IPS-18a (cell line): Measurements from ENCODE around the gene CSMD2.

Experiments
- H3K27ac ChIP-seq: one replicate; pipeline ENCODE4 v1.5.1; 2013; ENCODE audit warnings: low read length
- H3K27me3 ChIP-seq: one replicate; pipeline ENCODE4 v1.6.1; 2013; ENCODE audit warnings: mild to moderate bottlenecking, low read length; ENCODE audit not compliant: control insufficient read depth, insufficient read depth
- H3K36me3 ChIP-seq: one replicate; pipeline ENCODE4 v1.6.1; 2013; ENCODE audit warnings: low read depth, low read length; ENCODE audit not compliant: control insufficient read depth
- H3K4me1 ChIP-seq: one replicate; pipeline ENCODE4 v1.6.1; 2013; ENCODE audit warnings: low read depth, low read length; ENCODE audit not compliant: control insufficient read depth
- H3K4me3 ChIP-seq: one replicate; pipeline ENCODE4 v1.5.1; 2013; ENCODE audit warnings: low read length
- H3K9ac ChIP-seq: one replicate; pipeline ENCODE4 v1.6.1; 2013; ENCODE audit warnings: mild to moderate bottlenecking, low read length, moderate library complexity
- H3K9me3 ChIP-seq: one replicate; pipeline ENCODE4 v1.6.1; 2013; ENCODE audit warnings: low read depth, low read length; ENCODE audit not compliant: control insufficient read depth

The CSMD2 gene

GRCh38 chr1:33508151-33508550, 656.9 kb downstream of the CSMD2 start:
- Histone ChIP-seq H3K27me3 (no peaks in the 10 kb centered on the region), H3K36me3 (no peaks in the 10 kb centered on the region), H3K9ac (no peak overlapping the region), H3K27ac (no peak overlapping the region), H3K9me3 (no peaks in the 10 kb centered on the region), H3K4me1 (no peaks in the 10 kb centered on the region), H3K4me3 (no peak overlapping the region)

GRCh38 chr1:33507661-33508060, 657.4 kb downstream of the CSMD2 start:
- H3K9ac ChIP-seq: no peak overlapping the region
- H3K27me3 ChIP-seq: no peaks in the 10 kb centered on the region
- no peak overlapping the region for H3K4me3 ChIP-seq
- no peaks in the 10 kb centered on the region for H3K9me3 ChIP-seq
- H3K27ac ChIP-seq: no peak overlapping the region
- H3K36me3 ChIP-seq: no peaks in the 10 kb centered on the region
- H3K4me1 ChIP-seq: no peaks in the 10 kb centered on the region

DNA sequence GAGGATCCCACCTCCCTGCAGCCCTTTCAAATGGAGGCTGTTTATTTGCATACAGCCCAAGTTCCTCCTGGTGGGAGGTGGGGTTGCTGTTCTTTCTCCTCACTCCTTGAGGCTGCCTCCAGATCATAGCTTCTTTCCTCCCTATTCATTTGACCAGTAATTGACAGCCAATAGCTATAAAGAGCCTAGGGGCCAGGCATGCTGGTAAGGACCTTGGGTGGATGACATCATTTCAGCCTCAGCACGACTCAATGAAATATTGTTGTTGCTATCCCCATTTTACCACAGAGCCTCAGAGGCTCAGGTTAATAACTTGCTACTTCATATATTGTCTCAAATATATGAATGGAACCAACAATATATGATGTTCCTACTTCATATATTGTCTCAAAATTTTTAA, 661.5 kb downstream of the CSMD2 start:
- Histone ChIP-seq H3K9ac (no peak overlapping the region), H3K4me3 (no peak overlapping the region), H3K4me1 (no peaks in the 10 kb centered on the region), H3K27me3 (no peaks in the 10 kb centered on the region), H3K36me3 (no peaks in the 10 kb centered on the region), H3K27ac (no peak overlapping the region), H3K9me3 (no peaks in the 10 kb centered on the region)

DNA sequence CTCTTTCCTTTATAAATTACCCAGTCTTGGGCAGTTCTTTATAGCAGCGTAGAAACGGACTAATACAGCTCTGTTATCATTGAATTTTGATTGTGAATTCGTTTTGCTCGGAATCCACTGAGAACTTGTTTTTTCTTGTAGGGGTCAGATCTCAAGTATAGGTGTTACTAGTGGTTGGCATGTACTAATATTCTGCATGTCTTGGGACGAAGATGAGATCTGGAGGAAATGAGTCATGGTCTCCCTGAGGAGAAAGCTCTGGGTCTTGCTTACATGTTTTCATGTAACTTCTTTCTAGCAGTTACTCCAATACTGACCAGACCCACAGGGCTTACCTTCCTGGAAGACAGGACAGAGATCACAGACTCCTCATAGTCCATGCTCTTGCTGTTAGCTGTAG, 662.3 kb downstream of the CSMD2 start:
- H3K4me1 ChIP-seq: no peaks in the 10 kb centered on the region
- H3K36me3 ChIP-seq: no peaks in the 10 kb centered on the region
- H3K9me3 ChIP-seq: no peaks in the 10 kb centered on the region
- H3K27me3 ChIP-seq: no peaks in the 10 kb centered on the region
- H3K9ac ChIP-seq: no peak overlapping the region
- H3K4me3 ChIP-seq: no peak overlapping the region
- no peak overlapping the region for H3K27ac ChIP-seq

DNA sequence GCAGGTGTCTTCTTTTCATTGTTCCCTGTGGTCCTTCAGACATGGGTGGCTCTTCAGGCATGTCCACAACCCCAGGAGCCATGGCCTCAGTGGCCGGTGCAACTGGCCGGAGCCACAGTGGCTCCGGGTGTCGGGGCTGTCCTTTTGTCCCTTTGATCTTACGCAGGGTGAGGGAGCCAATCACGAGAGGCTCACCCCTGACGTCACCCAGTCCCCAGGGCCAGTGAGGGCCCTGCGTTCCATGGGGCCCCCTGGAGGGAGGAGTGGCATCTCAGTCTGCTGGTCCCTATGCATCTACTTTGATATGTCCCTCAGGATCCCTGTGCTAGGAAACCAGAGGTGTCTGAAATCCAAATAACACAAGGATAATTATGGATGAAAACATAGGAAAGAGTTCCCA, 663.3 kb downstream of the CSMD2 start:
- no peaks in the 10 kb centered on the region for H3K9me3 ChIP-seq
- H3K27me3 ChIP-seq: no peaks in the 10 kb centered on the region
- H3K4me3 ChIP-seq: no peak overlapping the region
- H3K27ac ChIP-seq: no peak overlapping the region
- H3K9ac ChIP-seq: no peak overlapping the region
- no peaks in the 10 kb centered on the region for H3K4me1 ChIP-seq
- H3K36me3 ChIP-seq: no peaks in the 10 kb centered on the region

- Histone ChIP-seq H3K9ac (no peak overlapping the region), H3K4me1 (no peaks in the 10 kb centered on the region), H3K27me3 (no peaks in the 10 kb centered on the region), H3K4me3 (no peak overlapping the region), H3K36me3 (no peaks in the 10 kb centered on the region), H3K27ac (no peak overlapping the region), H3K9me3 (no peaks in the 10 kb centered on the region)
Observed at GRCh38 chr1:33501309-33501708, 663.7 kb downstream of the CSMD2 start.

DNA sequence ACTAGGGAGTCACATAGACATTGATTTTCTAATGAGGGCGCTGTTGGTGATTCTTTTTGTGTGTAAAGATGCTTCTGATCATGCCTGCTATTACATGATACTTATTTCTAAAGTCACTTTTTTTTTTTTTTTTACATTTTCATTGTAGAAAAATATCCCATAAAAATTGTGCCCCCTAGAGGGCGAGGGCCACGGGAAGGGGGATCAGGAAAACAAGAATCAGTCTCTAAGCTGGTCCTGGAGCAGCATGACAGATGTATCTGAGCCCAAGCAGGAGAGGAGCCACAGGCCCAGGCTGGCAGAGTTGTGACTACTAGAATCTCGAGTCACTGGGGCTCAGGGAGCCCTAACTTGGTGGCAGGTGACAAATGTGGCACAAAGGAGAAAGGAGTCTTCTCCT, 664.5 kb downstream of the CSMD2 start:
- Histone ChIP-seq H3K27ac (no peak overlapping the region), H3K9ac (no peak overlapping the region), H3K4me1 (no peaks in the 10 kb centered on the region), H3K36me3 (no peaks in the 10 kb centered on the region), H3K9me3 (peaks cover 3% of the 10 kb centered on the region), H3K27me3 (no peaks in the 10 kb centered on the region), H3K4me3 (no peak overlapping the region)

DNA sequence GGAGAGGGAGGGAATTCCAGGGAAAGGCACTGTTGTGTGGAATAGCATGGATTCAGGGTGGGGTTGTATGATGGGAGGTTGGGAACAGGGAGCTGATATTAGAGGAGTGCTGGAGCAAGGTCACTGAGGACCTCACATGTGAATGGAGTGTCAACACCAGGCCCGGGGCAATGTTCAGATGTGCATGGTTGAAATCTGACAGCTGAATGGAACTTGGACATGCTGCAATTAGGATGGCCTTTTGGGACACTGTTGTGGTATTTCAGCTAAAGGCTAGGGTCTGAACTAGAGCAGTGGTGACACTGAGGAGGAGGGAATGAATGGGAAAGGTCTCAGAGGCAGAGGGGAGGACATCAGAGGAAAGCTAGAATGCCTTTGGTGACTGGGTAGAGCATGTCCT, 667.6 kb downstream of the CSMD2 start:
- no peak overlapping the region for H3K9ac ChIP-seq
- H3K27me3 ChIP-seq: no peaks in the 10 kb centered on the region
- H3K9me3 ChIP-seq: peaks cover 25% of the 10 kb centered on the region
- H3K4me1 ChIP-seq: no peaks in the 10 kb centered on the region
- no peak overlapping the region for H3K4me3 ChIP-seq
- peaks cover 5% of the 10 kb centered on the region for H3K36me3 ChIP-seq
- H3K27ac ChIP-seq: no peak overlapping the region

- Histone ChIP-seq H3K9ac (no peak overlapping the region), H3K36me3 (peaks cover 14% of the 10 kb centered on the region), H3K4me1 (no peaks in the 10 kb centered on the region), H3K27ac (no peak overlapping the region), H3K27me3 (no peaks in the 10 kb centered on the region), H3K4me3 (no peak overlapping the region), H3K9me3 (peaks cover 25% of the 10 kb centered on the region)
Observed at GRCh38 chr1:33494929-33495328, 670.1 kb downstream of the CSMD2 start.

GRCh38 chr1:33488624-33489023, 676.4 kb downstream of the CSMD2 start:
- Histone ChIP-seq H3K27me3 (no peaks in the 10 kb centered on the region), H3K9ac (no peak overlapping the region), H3K36me3 (peaks cover 9% of the 10 kb centered on the region)

GRCh38 chr1:33482412-33482811, 682.6 kb downstream of the CSMD2 start:
- Histone ChIP-seq H3K9ac (no peak overlapping the region), H3K27ac (no peak overlapping the region), H3K9me3 (no peaks in the 10 kb centered on the region), H3K4me3 (no peak overlapping the region), H3K27me3 (no peaks in the 10 kb centered on the region), H3K36me3 (peaks cover 5% of the 10 kb centered on the region), H3K4me1 (no peaks in the 10 kb centered on the region)

More at GRCh38 chr1:33488624-33489023, 676.4 kb downstream of the CSMD2 start:
- Histone ChIP-seq H3K9me3 (peaks cover 3% of the 10 kb centered on the region), H3K4me1 (no peaks in the 10 kb centered on the region), H3K4me3 (no peak overlapping the region), H3K27ac (no peak overlapping the region)

DNA sequence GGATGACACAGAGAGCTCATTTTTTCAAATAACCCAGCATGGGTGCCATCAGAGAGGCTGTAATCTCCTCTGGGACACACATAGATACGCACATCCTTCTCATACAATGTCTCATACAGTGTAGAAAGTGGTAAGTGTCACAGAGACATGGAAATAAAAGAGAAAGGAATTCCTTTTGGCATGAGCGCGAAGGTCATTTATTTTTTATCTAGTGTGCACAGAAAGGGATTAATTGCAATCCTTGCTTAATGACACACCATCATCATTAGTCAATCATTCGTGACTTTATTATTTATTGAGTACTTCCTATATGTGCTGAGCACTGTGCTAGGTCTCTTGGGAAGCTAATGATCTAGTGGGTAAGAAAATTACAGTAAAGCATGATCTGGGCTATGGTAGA, 687.6 kb downstream of the CSMD2 start:
- H3K36me3 ChIP-seq: peaks cover 5% of the 10 kb centered on the region

More for the DNA sequence above, 687.6 kb downstream of the CSMD2 start:
- Histone ChIP-seq H3K4me3 (no peak overlapping the region), H3K27me3 (no peaks in the 10 kb centered on the region), H3K9ac (no peak overlapping the region), H3K27ac (no peak overlapping the region), H3K4me1 (no peaks in the 10 kb centered on the region), H3K9me3 (no peaks in the 10 kb centered on the region)
